Spleen (tissue), 11 donors: ENCODE data around the gene AKT2. TPM values are rescaled to one million over a fixed set of nuclear protein-coding genes. Genes with fewer than 3 reads are reported as not detected.

Experiments used
- DNase-seq: peaks from one replicate; pipeline ENCODE4 v3.0.0-alpha.2; 2020
- H3K27ac ChIP-seq, 8 donors: fragments of 200-600 bp; sonication (generic) in 7 of 8; 1 replicate in 4 of 8; 2 replicates in 4 of 8; pipeline versions ENCODE4 v1.5.0 to v1.8.0; 2016 to 2021; ENCODE audit warnings: inconsistent platforms in 4 of 8, mild to moderate bottlenecking in 4 of 8, moderate library complexity in 1 of 8
- H3K27me3 ChIP-seq, 7 donors: fragments of 200-600 bp; sonication (generic) in 6 of 7; replicated peaks in 1 of 7; 1 replicate in 4 of 7; 2 replicates in 3 of 7; pipeline versions ENCODE4 v1.5.0 to v1.8.0; 2016 to 2021; ENCODE audit warnings: inconsistent platforms in 3 of 7, mild to moderate bottlenecking in 1 of 7
- H3K36me3 ChIP-seq, 6 donors: fragments of 200-600 bp; sonication (generic) in 5 of 6; 1 replicate in 4 of 6; 2 replicates in 2 of 6; pipeline versions ENCODE4 v1.5.0 to v1.8.0; 2016 to 2021; ENCODE audit warnings: inconsistent platforms in 2 of 6
- H3K4me1 ChIP-seq, 6 donors: fragments of 200-600 bp; sonication (generic) in 5 of 6; 1 replicate in 3 of 6; 2 replicates in 3 of 6; pipeline versions ENCODE4 v1.5.0 to v1.8.0; 2016 to 2021; ENCODE audit warnings: inconsistent platforms in 3 of 6
- H3K4me3 ChIP-seq, 8 donors: fragments of 200-600 bp; sonication (generic) in 7 of 8; 1 replicate in 4 of 8; 2 replicates in 4 of 8; pipeline versions ENCODE4 v1.5.0 to v1.8.0; 2016 to 2021; ENCODE audit warnings: inconsistent platforms in 4 of 8, mild to moderate bottlenecking in 4 of 8, moderate library complexity in 2 of 8
- H3K9me3 ChIP-seq, 8 donors: fragments of 200-600 bp; sonication (generic) in 7 of 8; 1 replicate in 4 of 8; 2 replicates in 4 of 8; pipeline versions ENCODE4 v1.5.0 to v1.8.0; 2016 to 2021; ENCODE audit warnings: inconsistent platforms in 4 of 8
- POLR2A ChIP-seq, 3 donors: fragments of 450-650 bp; IDR thresholded peaks; one replicate each; pipeline ENCODE4 v1.5.1; 2017; ENCODE audit warnings: antibody characterized with exemption in 3 of 3, mild to moderate bottlenecking in 1 of 3
- POLR2AphosphoS5 ChIP-seq, 3 donors: sonication (generic); formaldehyde crosslinking; IDR thresholded peaks; one replicate each; pipeline ENCODE4 v1.5.1; 2017; ENCODE audit warnings: antibody characterized with exemption in 3 of 3
- WGBS, 5 donors: extraction: QIAGEN DNeasy Blood & Tissue Kit in 3 of 5; methylation state at CpG; one replicate each; pipeline versions ENCODE4 v1.1.5 to v1.1.7; 2013 to 2018; 5-methylcytosine and 5-hydroxymethylcytosine counted together
- intact Hi-C: fragments of 100-400 bp; cut with DNase I; formaldehyde crosslinking; loops from one replicate; pipeline ENCODE4 v1.15.0; 2023; ENCODE audit warnings: low total_unique reads
- polyA plus RNA-seq, 3 donors: library from polyadenylated mRNA; stranded (reverse); fragments of 200-250 nt; gene quantifications; one replicate each; pipeline ENCODE4 v1.2.1, GENCODE V29; 2013
- total RNA-seq, 7 donors: library from RNA; depleted of rRNA in 3 of 7; stranded (reverse); fragments of >200 nt in 3 of 7; fragmentation: NEBNext Ultra II Directional in 4 of 7; extraction: Animal tissue kit (Norgen Biotek cat#: 25700) in 4 of 7; gene quantifications; one replicate each; pipeline versions ENCODE4 v1.1.0 to v1.2.1, GENCODE V29; 2016 to 2021
- TF ChIP-seq, protein P1 (sequence below), 11 experiments: fragments of 200-600 bp in 7 of 11; fragments of 450-650 bp in 4 of 11; sonication (generic) in 4 of 11; IDR thresholded peaks in 8 of 11; conservative IDR thresholded peaks in 3 of 11; 1 replicate in 7 of 11; 2 replicates in 4 of 11; pipeline versions ENCODE4 v1.4.0 to v1.8.0; 2016 to 2021; ENCODE audit warnings: antibody characterized with exemption in 11 of 11, inconsistent platforms in 4 of 11, mild to moderate bottlenecking in 1 of 11
- donor health status: healthy with polysubstance abuse.
- donor health status: DM: no; HTN: no; CAD: no; lungs with moderate emphysema.
- donor health status: DM: no; HTN: no; CAD: no.
- donor health status: Bipolar disorder and iron deficiency.
- donor health status: healthy.
- donor health status: DM: no; HTN: no; CAD: no.
- donor health status: DM: yes; HTN: yes; CAD: no.

AKT2 gene
- total and polyA plus RNA-seq, 10 donors, result 28.8 to 134 (median 98.9) TPM

DNA sequence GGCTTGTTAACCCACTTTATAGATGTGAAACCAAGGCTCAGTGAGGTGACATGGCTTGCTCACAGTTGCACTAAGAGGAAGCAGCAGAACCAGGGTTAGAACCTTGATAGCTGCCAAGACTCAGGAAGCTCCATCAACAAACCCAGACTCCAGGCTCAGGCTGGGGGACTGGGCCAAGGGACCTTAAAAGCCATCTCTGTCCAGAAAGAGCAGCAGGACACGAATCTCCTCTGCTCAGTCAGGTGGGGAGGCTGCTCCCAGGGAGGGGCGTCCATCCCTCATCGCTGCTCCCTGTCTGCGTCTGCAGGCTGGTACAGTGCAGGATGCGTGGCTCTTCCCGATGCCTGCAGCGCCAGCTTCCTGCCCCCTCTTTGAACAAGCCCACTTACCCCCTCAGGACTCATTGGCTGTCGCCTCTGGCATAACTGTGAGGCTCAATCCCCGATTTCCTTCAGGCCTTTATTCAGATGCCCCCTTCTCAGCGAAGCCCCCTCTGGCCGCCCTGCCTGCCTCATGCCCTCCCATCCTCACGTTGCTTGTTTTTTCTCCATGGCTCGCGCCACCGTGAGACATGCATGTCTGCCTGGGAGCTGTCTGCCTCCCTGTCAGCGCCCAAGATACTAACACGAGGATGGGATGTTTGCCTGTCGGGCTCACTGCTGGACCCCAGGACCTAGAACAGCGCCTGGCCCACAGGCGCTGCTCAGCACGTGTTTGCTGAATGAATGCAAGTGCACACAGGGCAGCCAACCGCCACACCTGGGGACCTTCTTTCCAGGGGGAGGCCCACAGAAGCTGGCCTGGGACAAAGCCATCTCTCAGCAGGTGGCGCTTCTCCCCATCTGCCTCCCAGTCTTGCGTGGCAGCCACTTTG lies 21.5 kb downstream of the AKT2 start:
- Histone ChIP-seq H3K9me3 (no peaks in the 10 kb centered on the region), H3K36me3 (peaks cover 0 to 65% (median 28%) of the 10 kb centered on the region in 6 donors), H3K4me3 (no peak overlapping the region), H3K27ac (no peak overlapping the region), H3K27me3 (no peaks in the 10 kb centered on the region), H3K4me1 (peaks cover 0 to 53% (median 16%) of the 10 kb centered on the region in 6 donors)
- TF ChIP-seq POLR2A (IDR thresholded peaks at IDR 0.05) (no peak), POLR2AphosphoS5 (IDR thresholded peaks at IDR 0.05) (no peak)
- TF ChIP-seq, protein P1, sequence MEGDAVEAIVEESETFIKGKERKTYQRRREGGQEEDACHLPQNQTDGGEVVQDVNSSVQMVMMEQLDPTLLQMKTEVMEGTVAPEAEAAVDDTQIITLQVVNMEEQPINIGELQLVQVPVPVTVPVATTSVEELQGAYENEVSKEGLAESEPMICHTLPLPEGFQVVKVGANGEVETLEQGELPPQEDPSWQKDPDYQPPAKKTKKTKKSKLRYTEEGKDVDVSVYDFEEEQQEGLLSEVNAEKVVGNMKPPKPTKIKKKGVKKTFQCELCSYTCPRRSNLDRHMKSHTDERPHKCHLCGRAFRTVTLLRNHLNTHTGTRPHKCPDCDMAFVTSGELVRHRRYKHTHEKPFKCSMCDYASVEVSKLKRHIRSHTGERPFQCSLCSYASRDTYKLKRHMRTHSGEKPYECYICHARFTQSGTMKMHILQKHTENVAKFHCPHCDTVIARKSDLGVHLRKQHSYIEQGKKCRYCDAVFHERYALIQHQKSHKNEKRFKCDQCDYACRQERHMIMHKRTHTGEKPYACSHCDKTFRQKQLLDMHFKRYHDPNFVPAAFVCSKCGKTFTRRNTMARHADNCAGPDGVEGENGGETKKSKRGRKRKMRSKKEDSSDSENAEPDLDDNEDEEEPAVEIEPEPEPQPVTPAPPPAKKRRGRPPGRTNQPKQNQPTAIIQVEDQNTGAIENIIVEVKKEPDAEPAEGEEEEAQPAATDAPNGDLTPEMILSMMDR (IDR thresholded peaks at IDR 0.05 in 8 of 11, conservative IDR thresholded peaks at IDR 0.05 in 3 of 11), result no peak
- 92 to 96% (median 94%) methylated on average over 21 to 24 of the region's 24 CpGs for WGBS, 5 donors
- intact Hi-C loops, result no loop called here
- DNase-seq, result no peak

DNA sequence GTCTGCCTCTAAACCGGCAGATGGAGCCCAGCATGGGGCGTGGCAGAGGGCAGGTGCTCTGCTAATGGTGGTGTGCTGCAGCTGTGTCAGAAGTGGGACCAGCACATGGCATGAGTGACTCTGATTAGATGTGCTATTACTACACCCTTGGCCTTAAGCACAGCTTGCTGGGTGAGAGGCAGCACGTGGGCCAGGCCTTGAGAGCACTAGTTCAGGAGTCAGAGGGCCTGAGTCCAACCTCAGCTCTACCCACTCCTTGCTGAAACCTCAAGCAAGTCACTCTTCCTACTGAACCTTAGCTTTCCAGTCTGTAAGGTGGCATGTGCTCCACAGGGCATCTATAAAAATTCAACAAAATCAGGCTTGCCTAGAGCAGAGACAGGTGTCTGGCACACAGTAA lies 22.7 kb downstream of the AKT2 start:
- no peaks in the 10 kb centered on the region for H3K27me3 ChIP-seq
- 83 to 96% (median 94%) methylated on average over 3 of the region's 3 CpGs for WGBS, 5 donors
- TF ChIP-seq, protein P1 (IDR thresholded peaks at IDR 0.05 in 8 of 11, conservative IDR thresholded peaks at IDR 0.05 in 3 of 11), result no peak
- TF ChIP-seq POLR2A (IDR thresholded peaks at IDR 0.05) (no peak), POLR2AphosphoS5 (IDR thresholded peaks at IDR 0.05) (no peak)
- H3K4me3 ChIP-seq, result no peak overlapping the region
- H3K4me1 ChIP-seq, result peaks cover 0 to 45% (median 7%) of the 10 kb centered on the region in 6 donors
- H3K27ac ChIP-seq, result no peak overlapping the region
- H3K9me3 ChIP-seq, result no peaks in the 10 kb centered on the region
- H3K36me3 ChIP-seq, result peaks cover 0 to 53% (median 28%) of the 10 kb centered on the region in 6 donors
- intact Hi-C loops, result no loop called here
- no peak for DNase-seq

DNA sequence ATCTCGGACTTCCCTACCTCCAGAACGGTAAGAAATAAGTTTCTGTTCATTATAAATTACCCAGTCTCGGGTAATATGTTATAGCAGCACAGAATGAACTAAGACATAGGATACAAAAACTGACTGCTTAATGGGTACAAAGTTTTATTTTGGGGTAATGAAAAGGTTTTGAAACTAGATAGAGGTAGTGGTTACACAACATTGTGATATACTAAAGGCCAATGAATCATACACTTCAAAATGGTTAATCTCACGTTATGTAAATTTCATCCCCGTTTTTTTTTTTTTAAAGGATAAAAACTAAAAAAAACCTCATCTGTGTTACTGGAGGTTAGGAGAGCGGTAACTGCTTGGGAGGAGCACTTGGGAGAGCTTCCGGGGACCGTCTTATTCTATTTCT lies 23.5 kb downstream of the AKT2 start:
- no peaks in the 10 kb centered on the region for H3K9me3 ChIP-seq
- TF ChIP-seq, protein P1 (IDR thresholded peaks at IDR 0.05 in 8 of 11, conservative IDR thresholded peaks at IDR 0.05 in 3 of 11), result no peak
- TF ChIP-seq POLR2AphosphoS5 (IDR thresholded peaks at IDR 0.05), result no peak
- intact Hi-C loops, result no loop called here

DNA sequence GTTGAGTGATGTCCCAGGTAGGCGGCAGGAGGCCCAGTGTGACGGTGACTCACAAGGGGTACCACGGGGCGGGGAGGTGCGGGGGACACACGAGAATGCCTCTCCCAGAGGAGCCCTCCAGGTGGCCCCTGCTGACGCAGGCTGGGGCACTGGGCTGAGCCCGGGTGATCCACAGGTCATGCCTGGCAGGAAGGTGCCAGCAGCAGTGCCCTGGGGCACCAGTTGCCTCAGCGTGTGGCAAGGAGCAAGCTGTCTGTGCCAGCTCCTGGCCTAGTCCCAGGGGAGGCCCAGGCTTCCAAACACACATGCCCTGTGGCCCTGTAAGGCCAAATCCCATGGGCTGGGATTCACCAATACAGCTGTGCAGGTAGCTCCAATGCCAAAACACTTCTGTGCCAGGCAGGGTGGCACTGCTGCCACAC lies 28.0 kb downstream of the AKT2 start:
- TF ChIP-seq POLR2A (IDR thresholded peaks at IDR 0.05), result no peak

More for the DNA sequence above, 23.5 kb downstream of the AKT2 start:
- 79 to 90% (median 82%) methylated on average over 8 of the region's 8 CpGs for WGBS, 5 donors
- Histone ChIP-seq H3K4me3 (no peak overlapping the region), H3K27ac (no peak overlapping the region), H3K4me1 (peaks cover 0 to 45% (median 7%) of the 10 kb centered on the region in 6 donors), H3K27me3 (no peaks in the 10 kb centered on the region), H3K36me3 (peaks cover 0 to 53% (median 34%) of the 10 kb centered on the region in 6 donors)
- DNase-seq, result no peak

More for the DNA sequence above, 28.0 kb downstream of the AKT2 start:
- Histone ChIP-seq H3K4me1 (peaks cover 0 to 39% (median 5%) of the 10 kb centered on the region in 6 donors), H3K27me3 (no peaks in the 10 kb centered on the region), H3K27ac (no peak overlapping the region), H3K4me3 (no peak overlapping the region), H3K9me3 (no peaks in the 10 kb centered on the region), H3K36me3 (peaks cover 0 to 54% (median 40%) of the 10 kb centered on the region in 6 donors)
- intact Hi-C loops, result no loop called here
- DNase-seq, result no peak
- 77 to 91% (median 86%) methylated on average over 9 of the region's 9 CpGs for WGBS, 5 donors
